ENCODE measurements around the gene ANKRD52. TPM values are rescaled to one million over a fixed set of nuclear protein-coding genes. Genes with fewer than 3 reads are reported as not detected.

Gene ANKRD52
- total RNA-seq, 2 experiments from 2014 or later: 23.9 to 30.8 TPM

- H3K4me3 ChIP-seq (ENCODE audit: low read length): no peak overlapping the region
- TF ChIP-seq CTCF (IDR thresholded peaks at IDR 0.05): peak; percentile 74
- POLR2A ChIA-PET: interaction anchor here (1.6 kb wide), 1 partner anchor 29 kb away, joined by 4 read pairs; the partner anchor contains the start of gene RNF41
- peaks cover 22% of the 10 kb centered on the region for H3K4me1 ChIP-seq (ENCODE audit: insufficient read depth, low read length)
- H3K4me3 Mint-ChIP-seq: peak overlapping the region; percentile 74
- peaks cover 5% of the 10 kb centered on the region for H3K27me3 Mint-ChIP-seq
- peaks cover 34% of the 10 kb centered on the region for H3K4me1 Mint-ChIP-seq (ENCODE audit: low read depth)
- intact Hi-C loops (cut with DNase I, micrococcal nuclease): loop anchor here (1.0 to 2.0 kb wide), 6 partner anchors 31 to 310 kb away; partner anchors contain the start of genes ANKRD52 (in 1 of the 2) and NABP2 (in 1 of the 2)
- peaks cover 23% of the 10 kb centered on the region for H3K36me3 Mint-ChIP-seq (ENCODE audit: low read depth)
- H3K27me3 ChIP-seq (ENCODE audit: control insufficient read depth in 1 of 2, insufficient read depth in 2 of 2, low read length in 2 of 2): no peaks in the 10 kb centered on the region
- no peak overlapping the region for H3K27ac ChIP-seq (ENCODE audit: low read depth in 1 of 2, low read length in 2 of 2)
- ATAC-seq (ENCODE audit: poor library complexity) (no peak), DNase-seq (peak; percentile 47 to 88 (median 64))
- H3K27ac Mint-ChIP-seq: peak overlapping the region; percentile 76
- no peaks in the 10 kb centered on the region for H3K36me3 ChIP-seq (ENCODE audit: insufficient read depth, low read length)
- no peaks in the 10 kb centered on the region for H3K9me3 ChIP-seq (ENCODE audit: control insufficient read depth in 1 of 2, insufficient read depth in 1 of 2, low read length in 2 of 2)
- H3K9me3 Mint-ChIP-seq: no peaks in the 10 kb centered on the region
- CTCF ChIA-PET: interaction anchor here (0.7 to 2.7 kb wide), 2 partner anchors 30 to 269 kb away, joined by 3 to 8 read pairs; partner anchors contain the start of gene RNF41
Observed at GRCh38 chr12:56193025-56193578, 65.1 kb downstream of the ANKRD52 start.

- intact Hi-C loops (cut with DNase I, micrococcal nuclease): loop anchor here (2.0 kb wide), 3 partner anchors 272 to 310 kb away; no protein-coding TSS in a partner anchor
- peaks cover 5% of the 10 kb centered on the region for H3K27me3 Mint-ChIP-seq
- peaks cover 28% of the 10 kb centered on the region for H3K36me3 Mint-ChIP-seq (ENCODE audit: low read depth)
- H3K4me3 Mint-ChIP-seq: peak overlapping the region; percentile 74
- DNase-seq: no peak
- Histone ChIP-seq H3K9me3 (ENCODE audit: control insufficient read depth in 1 of 2, insufficient read depth in 1 of 2, low read length in 2 of 2) (no peaks in the 10 kb centered on the region), H3K4me3 (ENCODE audit: low read length) (no peak overlapping the region), H3K36me3 (ENCODE audit: insufficient read depth, low read length) (no peaks in the 10 kb centered on the region), H3K27me3 (ENCODE audit: control insufficient read depth in 1 of 2, insufficient read depth in 2 of 2, low read length in 2 of 2) (no peaks in the 10 kb centered on the region), H3K27ac (ENCODE audit: low read depth in 1 of 2, low read length in 2 of 2) (no peak overlapping the region), H3K4me1 (ENCODE audit: insufficient read depth, low read length) (peaks cover 27% of the 10 kb centered on the region)
- ChIA-PET POLR2A (interaction anchor here (1.6 to 1.9 kb wide), 3 partner anchors 29 to 76 kb away, joined by 4 to 6 read pairs (median 4); partner anchors contain the start of genes ESYT1, RNF41 and RPL41), CTCF (interaction anchor here (2.7 kb wide), 1 partner anchor 30 kb away, joined by 8 read pairs; the partner anchor contains the start of gene RNF41)
- H3K9me3 Mint-ChIP-seq: no peaks in the 10 kb centered on the region
- no peak for ATAC-seq (ENCODE audit: poor library complexity)
- peaks cover 39% of the 10 kb centered on the region for H3K4me1 Mint-ChIP-seq (ENCODE audit: low read depth)
- TF ChIP-seq CTCF (IDR thresholded peaks at IDR 0.05): no peak
- peak overlapping the region; percentile 76 for H3K27ac Mint-ChIP-seq
Observed at GRCh38 chr12:56192582-56192981, 65.6 kb downstream of the ANKRD52 start.

- H3K9me3 ChIP-seq (ENCODE audit: control insufficient read depth in 1 of 2, insufficient read depth in 1 of 2, low read length in 2 of 2): no peaks in the 10 kb centered on the region
- H3K27me3 Mint-ChIP-seq: peaks cover 5% of the 10 kb centered on the region
- peaks cover 13% of the 10 kb centered on the region for H3K36me3 ChIP-seq (ENCODE audit: insufficient read depth, low read length)
- DNase-seq (no peak), ATAC-seq (ENCODE audit: poor library complexity) (no peak)
- peak overlapping the region; percentile 87 to 93 for H3K27ac ChIP-seq (ENCODE audit: low read depth in 1 of 2, low read length in 2 of 2)
- H3K4me1 Mint-ChIP-seq (ENCODE audit: low read depth): peaks cover 46% of the 10 kb centered on the region
- H3K36me3 Mint-ChIP-seq (ENCODE audit: low read depth): peaks cover 44% of the 10 kb centered on the region
- H3K4me1 ChIP-seq (ENCODE audit: insufficient read depth, low read length): peaks cover 33% of the 10 kb centered on the region
- peak overlapping the region; percentile 99 for H3K4me3 Mint-ChIP-seq
- H3K9me3 Mint-ChIP-seq: no peaks in the 10 kb centered on the region
- no peaks in the 10 kb centered on the region for H3K27me3 ChIP-seq (ENCODE audit: control insufficient read depth in 1 of 2, insufficient read depth in 2 of 2, low read length in 2 of 2)
- TF ChIP-seq CTCF (IDR thresholded peaks at IDR 0.05): no peak
- ChIA-PET CTCF (interaction anchor here (2.3 to 4.7 kb wide), 3 partner anchors 32 to 144 kb away, joined by 18 to 138 read pairs (median 31); partner anchors contain the start of genes ESYT1, NABP2 and RNF41), POLR2A (interaction anchor here (1.4 to 4.1 kb wide), 7 partner anchors 17 to 74 kb away, joined by 3 to 116 read pairs (median 6); partner anchors contain the start of genes ESYT1, MYL6, RPL41 and ZC3H10)
- H3K4me3 ChIP-seq (ENCODE audit: low read length): peak overlapping the region; percentile 96
- H3K27ac Mint-ChIP-seq: peak overlapping the region; percentile 99
- intact Hi-C loops (cut with DNase I, micrococcal nuclease): loop anchor here in 1 of 2 experiments (1.0 to 2.0 kb wide), 4 partner anchors 34 to 144 kb away; partner anchors contain the start of genes ANKRD52 and NABP2
Observed at GRCh38 chr12:56190695-56191155, 67.5 kb downstream of the ANKRD52 start.
